Mucosa of stomach (tissue), 1 donor: ENCODE results near the gene POC1A.

ENCODE experiments used
- H3K27me3 ChIP-seq: one replicate; pipeline ENCODE4 v1.7.0; 2013; ENCODE audit warnings: mild to moderate bottlenecking, low read length; ENCODE audit not compliant: control insufficient read depth, insufficient read depth
- H3K36me3 ChIP-seq: one replicate; pipeline ENCODE4 v1.7.0; 2013; ENCODE audit warnings: low read length; ENCODE audit not compliant: control insufficient read depth, insufficient read depth
- H3K4me1 ChIP-seq: one replicate; pipeline ENCODE4 v1.7.0; 2013; ENCODE audit warnings: mild to moderate bottlenecking, low read length; ENCODE audit not compliant: control insufficient read depth, insufficient read depth
- H3K4me3 ChIP-seq: one replicate; pipeline ENCODE4 v1.7.0; 2013; ENCODE audit warnings: low read length
- H3K9ac ChIP-seq: one replicate; pipeline ENCODE4 v1.7.0; 2013; ENCODE audit warnings: mild to moderate bottlenecking, low read length, moderate library complexity
- H3K9me3 ChIP-seq: one replicate; pipeline ENCODE4 v1.7.0; 2013; ENCODE audit warnings: mild to moderate bottlenecking, low read length, moderate library complexity; ENCODE audit not compliant: control insufficient read depth
- donor health status: Pancreatic carcinoma.

The POC1A gene

GRCh38 chr3:52145736-52146110 is 8.5 kb downstream of the POC1A start:
- H3K9ac ChIP-seq: no peak overlapping the region
- H3K36me3 ChIP-seq: no peaks in the 10 kb centered on the region
- H3K9me3 ChIP-seq: no peaks in the 10 kb centered on the region

DNA sequence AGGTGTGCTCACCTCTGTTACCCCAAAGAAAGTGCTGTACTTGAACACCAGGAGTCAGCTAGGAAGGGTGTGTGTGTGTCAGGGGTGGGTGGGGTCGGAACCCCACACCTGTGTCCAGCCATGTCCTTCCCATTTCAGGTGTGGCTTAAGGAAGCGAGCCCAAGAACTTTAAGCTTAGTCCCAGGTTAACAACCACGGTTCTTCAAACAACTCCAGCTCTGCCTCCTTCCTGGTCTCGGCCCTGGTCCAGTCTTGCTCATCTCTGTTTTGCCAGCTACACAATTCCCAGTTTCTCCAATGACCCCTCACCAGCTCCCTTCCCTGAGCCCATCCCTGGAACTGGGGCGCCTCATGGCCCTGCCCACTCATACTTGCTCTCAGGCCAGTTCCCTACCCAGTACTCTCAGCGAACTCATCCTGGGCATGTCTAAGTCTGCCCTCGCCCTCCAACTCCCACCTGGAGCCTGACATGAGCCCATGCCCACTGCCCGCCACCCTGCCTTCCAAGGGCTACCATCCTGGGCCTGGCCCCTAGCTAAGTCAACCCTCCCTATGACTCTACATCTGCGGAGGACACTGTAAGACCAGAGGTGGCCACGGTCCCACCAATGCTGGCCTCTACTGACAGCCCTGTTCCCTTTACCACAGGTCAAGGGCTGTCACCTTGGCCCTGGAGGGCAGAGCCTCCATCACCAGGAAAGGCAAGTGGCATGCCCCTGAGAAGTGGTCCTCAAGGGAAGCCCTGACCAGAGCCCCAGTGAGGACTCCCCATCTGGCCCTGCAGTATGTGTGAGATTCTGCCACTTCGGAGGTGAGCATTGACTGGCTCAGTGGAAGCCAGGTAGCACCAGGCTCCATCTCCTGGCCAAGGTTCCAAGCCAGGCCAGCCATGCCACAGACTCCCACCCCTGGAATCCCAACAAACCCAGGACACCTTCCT is 9.2 kb downstream of the POC1A start:
- Histone ChIP-seq H3K27me3 (no peaks in the 10 kb centered on the region), H3K4me1 (peaks cover 12% of the 10 kb centered on the region), H3K9ac (no peak overlapping the region), H3K36me3 (no peaks in the 10 kb centered on the region), H3K9me3 (no peaks in the 10 kb centered on the region), H3K4me3 (no peak overlapping the region)

More at GRCh38 chr3:52145736-52146110, 8.5 kb downstream of the POC1A start:
- H3K4me1 ChIP-seq: peaks cover 12% of the 10 kb centered on the region
- H3K27me3 ChIP-seq: no peaks in the 10 kb centered on the region
- no peak overlapping the region for H3K4me3 ChIP-seq

GRCh38 chr3:52144034-52144795 is 10.0 kb downstream of the POC1A start:
- peaks cover 12% of the 10 kb centered on the region for H3K4me1 ChIP-seq
- H3K9ac ChIP-seq: no peak overlapping the region
- no peaks in the 10 kb centered on the region for H3K36me3 ChIP-seq
- H3K9me3 ChIP-seq: no peaks in the 10 kb centered on the region
- H3K4me3 ChIP-seq: no peak overlapping the region
- H3K27me3 ChIP-seq: no peaks in the 10 kb centered on the region

GRCh38 chr3:52143616-52144015 is 10.6 kb downstream of the POC1A start:
- H3K4me1 ChIP-seq: peaks cover 12% of the 10 kb centered on the region
- no peaks in the 10 kb centered on the region for H3K27me3 ChIP-seq
- no peak overlapping the region for H3K4me3 ChIP-seq
- H3K9me3 ChIP-seq: no peaks in the 10 kb centered on the region
- no peaks in the 10 kb centered on the region for H3K36me3 ChIP-seq
- H3K9ac ChIP-seq: no peak overlapping the region

- Histone ChIP-seq H3K36me3 (no peaks in the 10 kb centered on the region), H3K9me3 (no peaks in the 10 kb centered on the region), H3K4me3 (no peak overlapping the region), H3K9ac (no peak overlapping the region), H3K4me1 (peaks cover 12% of the 10 kb centered on the region), H3K27me3 (no peaks in the 10 kb centered on the region)
These were observed 11.1 kb downstream of the POC1A start for GRCh38 chr3:52143156-52143555.

GRCh38 chr3:52141751-52142150 is 12.5 kb downstream of the POC1A start:
- Histone ChIP-seq H3K36me3 (no peaks in the 10 kb centered on the region), H3K27me3 (no peaks in the 10 kb centered on the region), H3K4me1 (peaks cover 12% of the 10 kb centered on the region), H3K4me3 (no peak overlapping the region), H3K9me3 (no peaks in the 10 kb centered on the region), H3K9ac (no peak overlapping the region)

- Histone ChIP-seq H3K36me3 (no peaks in the 10 kb centered on the region), H3K4me1 (peaks cover 12% of the 10 kb centered on the region), H3K27me3 (no peaks in the 10 kb centered on the region), H3K9ac (no peak overlapping the region), H3K9me3 (no peaks in the 10 kb centered on the region), H3K4me3 (no peak overlapping the region)
These were observed 13.5 kb downstream of the POC1A start for GRCh38 chr3:52140769-52141168.

- H3K4me3 ChIP-seq: no peak overlapping the region
- H3K36me3 ChIP-seq: no peaks in the 10 kb centered on the region
- H3K27me3 ChIP-seq: no peaks in the 10 kb centered on the region
- H3K9ac ChIP-seq: no peak overlapping the region
- H3K9me3 ChIP-seq: no peaks in the 10 kb centered on the region
- peaks cover 11% of the 10 kb centered on the region for H3K4me1 ChIP-seq
These were observed 14.2 kb downstream of the POC1A start for GRCh38 chr3:52140000-52140399.

GRCh38 chr3:52137311-52137710 is 16.9 kb downstream of the POC1A start:
- H3K27me3 ChIP-seq: no peaks in the 10 kb centered on the region
- H3K9ac ChIP-seq: no peak overlapping the region
- no peaks in the 10 kb centered on the region for H3K36me3 ChIP-seq
- no peaks in the 10 kb centered on the region for H3K4me1 ChIP-seq
- H3K4me3 ChIP-seq: no peak overlapping the region
- no peaks in the 10 kb centered on the region for H3K9me3 ChIP-seq

GRCh38 chr3:52136513-52136912 is 17.7 kb downstream of the POC1A start:
- Histone ChIP-seq H3K9me3 (no peaks in the 10 kb centered on the region), H3K36me3 (no peaks in the 10 kb centered on the region), H3K9ac (no peak overlapping the region), H3K4me3 (no peak overlapping the region), H3K27me3 (no peaks in the 10 kb centered on the region), H3K4me1 (no peaks in the 10 kb centered on the region)

DNA sequence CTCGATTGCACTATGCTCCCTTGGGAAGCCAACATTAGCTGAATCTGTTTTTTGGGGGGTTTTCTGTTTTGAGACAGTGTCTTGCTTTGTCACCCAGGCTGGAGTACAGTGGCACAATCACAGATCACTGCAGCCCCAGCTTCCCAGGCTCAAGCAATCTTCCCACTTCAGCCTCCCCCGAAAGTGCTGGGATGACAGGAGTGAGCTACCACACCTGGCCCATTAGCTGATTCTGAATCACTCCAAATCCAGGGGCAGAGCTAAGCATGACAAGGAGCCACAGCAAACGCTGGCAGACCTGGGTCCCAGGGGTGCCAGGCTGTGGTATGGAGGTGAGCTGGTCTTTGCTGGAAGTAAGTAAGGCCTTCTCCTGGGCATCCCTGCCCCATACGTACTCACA is 18.9 kb downstream of the POC1A start:
- Histone ChIP-seq H3K27me3 (no peaks in the 10 kb centered on the region), H3K9ac (no peak overlapping the region), H3K4me3 (no peak overlapping the region), H3K36me3 (no peaks in the 10 kb centered on the region), H3K4me1 (no peaks in the 10 kb centered on the region), H3K9me3 (no peaks in the 10 kb centered on the region)

DNA sequence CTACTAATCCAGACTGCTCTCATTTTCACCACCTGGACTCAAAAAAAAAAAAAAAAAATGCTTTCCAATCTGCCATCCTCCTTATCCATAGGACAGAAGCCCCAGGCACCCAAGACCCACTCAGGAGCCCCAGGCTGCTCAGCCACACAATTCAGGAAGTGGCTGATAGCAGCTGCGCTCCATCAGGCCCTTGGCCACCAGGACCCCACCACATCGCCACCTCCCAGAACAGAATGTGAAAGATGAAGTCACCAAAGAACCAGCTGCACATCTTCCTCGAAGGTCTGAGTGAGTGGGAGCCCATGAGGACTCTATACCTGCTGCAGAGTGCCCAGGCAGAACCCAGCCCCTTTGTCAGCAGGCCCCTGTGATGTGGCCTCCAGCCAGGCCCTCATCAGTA is 19.5 kb downstream of the POC1A start:
- Histone ChIP-seq H3K4me3 (no peak overlapping the region), H3K9me3 (no peaks in the 10 kb centered on the region), H3K27me3 (no peaks in the 10 kb centered on the region), H3K9ac (no peak overlapping the region), H3K4me1 (no peaks in the 10 kb centered on the region), H3K36me3 (no peaks in the 10 kb centered on the region)
